Measurements from ENCODE around the gene ALG3.

ALG3 gene

DNA sequence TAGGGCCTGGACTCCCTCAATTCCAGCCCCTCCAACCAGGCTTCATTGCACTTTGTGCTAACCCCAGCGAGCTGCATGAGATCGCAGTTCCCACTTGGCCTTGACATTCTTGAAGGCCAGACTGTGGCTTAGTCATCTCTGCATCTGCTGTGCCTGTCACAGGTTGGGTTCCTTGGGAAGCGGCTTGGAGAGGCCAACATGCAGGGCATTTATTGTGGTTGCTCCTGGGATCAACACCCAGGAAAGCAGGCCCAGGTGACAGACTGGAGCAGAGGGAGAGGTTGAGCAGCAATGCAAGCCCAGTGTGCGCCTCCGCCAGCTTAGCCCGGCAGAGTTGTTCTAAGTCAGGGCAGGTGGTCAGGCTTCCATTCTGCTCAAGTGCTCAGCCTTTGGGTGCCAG lies 52.2 kb downstream of the ALG3 start:
- no peak for DNase-seq (ENCODE audit: low spot score)

DNA sequence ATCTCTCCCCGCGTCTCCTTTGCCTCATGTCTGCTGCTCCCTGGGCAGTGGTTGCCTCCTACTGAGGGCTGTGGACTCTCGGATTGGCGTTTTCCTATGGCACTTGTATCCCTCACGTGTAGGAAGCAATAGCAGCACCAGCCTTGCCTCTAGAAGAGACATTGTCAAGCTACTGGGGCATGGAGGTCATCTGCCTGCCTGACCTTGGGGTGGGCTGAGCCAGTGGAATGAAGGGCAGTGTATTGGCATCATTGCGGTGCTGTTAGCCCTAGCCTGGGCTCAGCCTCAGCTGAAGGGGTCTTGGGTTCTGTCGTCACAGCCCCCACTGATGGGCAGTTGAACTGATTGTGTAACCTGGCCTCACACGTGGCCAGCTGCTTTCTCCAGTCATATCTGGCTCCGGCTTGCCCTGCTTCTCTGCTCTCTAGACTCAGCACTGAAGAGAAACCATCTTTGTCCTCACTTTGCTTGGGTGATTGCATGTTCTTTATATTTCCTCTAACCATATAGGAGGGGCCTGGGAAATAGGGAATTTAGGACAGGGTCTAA lies 54.7 kb downstream of the ALG3 start:
- DNase-seq (ENCODE audit: low spot score), result no peak

DNA sequence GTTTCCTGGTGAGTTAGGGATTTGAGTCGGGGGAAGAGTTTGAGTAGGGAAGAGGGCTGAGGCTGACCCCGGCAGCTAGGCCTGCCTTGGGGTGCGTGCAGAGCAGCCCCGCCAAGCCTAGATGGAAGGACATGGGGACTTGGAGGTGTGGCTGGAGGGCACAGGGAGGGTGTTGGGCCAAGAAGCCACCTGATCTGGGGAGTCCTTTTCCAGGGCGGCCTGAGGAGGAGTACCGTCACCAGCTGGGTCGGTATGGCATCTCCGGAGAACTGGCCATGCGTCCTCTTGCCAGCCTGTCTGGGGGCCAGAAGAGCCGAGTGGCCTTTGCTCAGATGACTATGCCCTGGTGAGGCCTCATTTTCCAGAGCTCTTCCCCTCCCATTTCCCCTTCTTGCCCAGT lies 55.9 kb downstream of the ALG3 start:
- no peak for DNase-seq (ENCODE audit: low spot score)

All from putamen (tissue), 1 donor.